AG08396 (cell line): ENCODE results near the gene AHCYL2.
"Not testable (repeated sequence)": the region's sequence is repeated elsewhere in the genome, so short reads cannot be mapped to it uniquely, and the experiment has no call there.

Source experiments
- DNase-seq: peaks from one replicate; pipeline ENCODE4 v3.0.0; 2012; ENCODE audit warnings: low spot score, mixed read lengths

AHCYL2 gene

DNA sequence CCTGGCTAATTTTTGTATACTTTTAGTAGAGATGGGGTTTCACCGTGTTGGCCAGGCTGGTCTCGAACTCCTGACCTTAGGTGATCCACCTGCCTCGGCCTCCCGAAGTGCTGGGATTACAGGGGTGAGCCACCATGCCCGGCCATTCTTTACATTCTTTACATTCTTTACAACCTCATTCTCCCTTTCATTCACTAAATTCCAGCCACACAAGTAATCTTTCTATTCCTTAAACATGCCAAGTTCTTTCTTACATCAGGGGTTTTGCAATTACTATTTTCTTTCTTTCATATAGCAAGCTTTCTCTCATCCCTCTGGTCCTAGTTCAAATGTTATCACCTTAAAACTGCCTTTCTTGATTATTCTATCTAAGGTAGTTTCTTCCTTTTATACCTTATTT is 128.3 kb downstream of the AHCYL2 start:
- DNase-seq = not testable (repeated sequence)

DNA sequence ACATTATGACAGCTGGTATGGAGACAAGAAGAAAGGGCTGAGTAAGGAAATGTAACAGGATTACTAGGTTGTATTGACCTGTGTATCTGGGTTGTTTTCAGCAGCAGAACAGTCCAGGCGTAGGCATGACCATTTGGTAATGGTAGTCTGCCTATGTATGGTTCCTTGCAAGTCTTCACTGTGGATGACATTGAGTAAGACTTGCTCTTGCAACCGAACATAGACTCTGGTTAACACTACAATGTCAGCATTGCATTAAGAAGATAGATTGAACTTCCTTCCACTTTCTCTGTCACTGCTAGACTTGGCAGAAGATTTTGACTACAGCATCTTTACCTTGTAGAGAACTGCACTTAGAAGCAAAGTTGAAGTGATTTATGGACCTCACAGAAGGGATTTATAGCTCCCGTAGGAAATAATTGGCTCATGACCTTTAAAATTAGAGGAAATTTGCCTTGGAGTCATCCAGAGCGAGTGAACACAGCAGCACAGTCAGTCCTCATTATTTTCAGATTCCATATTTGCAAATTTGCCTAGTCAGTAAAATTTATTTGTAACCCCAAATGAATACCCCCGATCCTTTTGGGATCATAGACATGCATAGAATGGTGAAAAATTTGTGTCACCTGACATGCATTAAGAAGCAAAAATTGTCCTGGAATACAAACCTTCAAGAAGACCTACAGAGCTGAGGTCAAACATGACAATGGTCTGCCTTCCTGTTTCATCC is 129.8 kb downstream of the AHCYL2 start:
- no peak for DNase-seq

DNA sequence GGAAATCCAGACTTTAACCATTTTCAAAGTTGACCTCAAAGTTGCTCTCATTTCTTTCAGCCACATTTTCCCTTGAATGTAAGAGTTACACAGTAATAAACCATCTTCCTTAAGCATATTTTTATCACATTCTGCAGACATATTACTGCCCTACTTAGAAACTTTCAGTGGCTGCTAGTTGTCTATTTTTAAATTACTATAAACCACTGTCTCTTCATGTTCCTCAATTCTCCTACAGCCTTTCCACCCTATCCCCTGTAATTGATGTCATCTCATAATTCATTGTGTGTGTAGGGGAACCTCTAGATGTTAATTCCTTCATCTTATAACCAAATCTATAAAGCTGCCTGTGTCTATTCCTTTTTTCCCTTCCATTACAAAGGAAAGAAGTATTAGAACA is 131.3 kb downstream of the AHCYL2 start:
- DNase-seq = no peak

DNA sequence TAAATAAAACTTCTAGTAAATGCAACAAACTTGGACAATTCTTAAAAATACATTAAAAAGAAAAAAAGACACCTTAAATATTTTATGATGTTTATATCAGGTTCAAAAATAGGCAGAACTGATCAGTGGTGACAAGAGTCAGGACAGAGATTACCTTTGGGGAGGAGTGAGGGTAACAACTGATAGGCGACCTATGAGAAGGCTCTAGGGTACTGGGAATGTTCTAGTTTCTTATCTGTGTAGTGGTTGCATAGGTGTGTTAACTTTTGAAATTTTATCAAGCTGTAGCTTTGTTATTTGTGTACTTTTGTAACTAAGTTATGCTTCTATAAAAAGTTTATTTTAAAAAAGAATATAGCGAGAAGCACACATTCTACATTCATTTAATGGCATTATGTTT is 134.3 kb downstream of the AHCYL2 start:
- DNase-seq = no peak

DNA sequence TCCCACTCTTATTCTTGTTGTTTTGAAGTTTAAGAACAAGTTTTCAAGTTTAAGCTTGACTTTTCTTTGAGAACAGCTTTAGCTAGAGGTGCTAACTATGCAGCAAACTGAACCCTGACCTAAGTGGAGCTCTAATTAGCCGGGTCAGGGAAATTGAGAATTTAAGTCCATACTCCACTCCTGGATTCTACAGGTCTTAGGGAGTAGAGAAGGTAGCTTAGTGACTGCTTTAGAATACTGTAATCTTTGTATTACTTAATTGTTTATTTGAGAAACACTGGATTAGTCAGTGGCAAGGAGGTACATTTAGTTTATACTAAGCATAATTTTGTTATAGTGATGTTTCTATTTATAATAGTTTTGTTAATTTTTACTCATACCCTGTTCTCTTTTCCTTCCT is 134.8 kb downstream of the AHCYL2 start:
- no peak for DNase-seq

DNA sequence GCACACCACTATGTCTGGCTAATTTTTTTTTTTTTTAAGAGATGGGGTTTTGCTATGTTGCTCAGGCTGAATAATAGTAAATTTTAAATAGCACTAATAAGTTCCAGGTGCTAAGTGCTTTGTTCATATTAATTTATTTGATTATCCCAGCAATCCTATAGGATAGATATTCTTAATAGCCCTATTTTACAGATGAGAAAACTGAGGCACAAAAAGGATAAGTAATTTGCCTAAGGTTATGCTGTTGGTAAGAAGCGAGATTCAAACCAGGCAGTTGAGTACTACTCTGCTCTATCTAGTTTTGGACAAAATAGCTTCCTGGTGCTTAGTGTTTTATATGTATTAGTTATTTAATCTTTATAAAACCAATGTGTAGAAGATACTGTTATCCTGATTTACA is 136.9 kb downstream of the AHCYL2 start:
- no peak for DNase-seq

DNA sequence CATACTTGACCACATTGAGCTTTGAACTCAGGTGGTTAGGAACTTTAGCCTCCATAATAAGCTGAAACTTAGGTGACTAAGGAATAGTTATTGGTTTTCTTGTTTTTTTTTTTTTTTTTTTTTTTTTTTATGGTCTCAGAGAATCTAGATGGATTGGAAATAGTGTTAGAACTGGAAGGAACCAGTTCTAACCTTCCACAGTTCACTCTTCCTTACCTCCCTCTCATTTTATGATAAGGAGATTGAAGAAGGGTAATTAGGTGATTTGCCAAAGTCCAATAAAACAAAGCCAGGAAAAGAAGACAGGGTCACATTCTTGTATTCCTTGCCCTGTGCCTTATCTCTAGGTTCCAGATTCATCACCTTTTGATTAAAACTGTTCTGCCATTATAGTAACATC is 137.7 kb downstream of the AHCYL2 start:
- no peak for DNase-seq

DNA sequence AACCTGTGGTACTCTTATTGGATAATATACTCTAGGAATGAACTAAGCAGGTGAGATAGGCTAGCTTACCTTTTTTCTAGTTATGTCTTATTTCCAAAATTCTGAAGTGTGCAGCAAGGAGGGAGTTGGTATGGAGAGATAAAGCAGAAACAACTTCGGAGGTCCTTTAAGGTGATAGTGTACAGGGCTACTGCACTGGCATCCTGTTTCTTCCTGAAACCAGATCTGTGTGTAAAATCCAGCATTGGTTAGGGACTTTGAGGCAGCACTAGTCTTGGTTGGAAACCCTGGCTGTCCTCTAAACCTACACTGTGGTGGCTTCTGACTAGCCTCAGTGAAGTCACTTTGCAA is 142.5 kb downstream of the AHCYL2 start:
- no peak for DNase-seq

DNA sequence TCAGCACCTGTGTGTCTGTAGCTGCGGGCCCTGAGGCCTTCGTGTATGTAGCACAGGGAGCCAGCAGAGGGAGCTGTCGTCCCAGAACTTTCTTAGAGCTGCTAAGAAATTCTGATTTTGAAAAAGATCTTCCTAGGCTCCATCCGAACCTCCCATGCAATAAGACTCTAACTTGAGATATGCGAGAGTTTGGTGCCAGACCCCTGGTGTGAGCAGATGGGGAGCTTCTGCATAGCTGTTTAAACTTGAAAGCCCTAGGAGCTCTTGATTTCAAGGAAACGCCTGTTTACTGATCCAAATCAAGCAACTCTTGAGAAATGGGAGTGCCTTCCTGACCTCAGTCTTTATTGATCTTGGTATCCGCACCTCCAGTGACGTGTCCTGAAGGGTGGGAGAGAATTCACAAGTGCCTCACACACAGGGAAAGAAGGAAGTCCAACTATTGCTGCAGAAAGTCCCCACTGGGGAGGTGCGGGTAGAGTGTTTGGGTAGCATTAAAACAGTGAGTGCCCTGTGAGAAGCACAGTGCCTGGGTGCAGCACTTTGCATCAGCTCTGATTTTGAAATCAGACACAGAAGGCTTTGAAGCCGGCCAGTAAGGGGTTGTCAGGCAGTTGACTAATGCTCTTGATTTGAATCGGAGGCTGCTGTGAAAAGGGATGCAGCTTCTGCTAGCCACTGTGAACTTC is 143.0 kb downstream of the AHCYL2 start:
- DNase-seq = peak; percentile 64

DNA sequence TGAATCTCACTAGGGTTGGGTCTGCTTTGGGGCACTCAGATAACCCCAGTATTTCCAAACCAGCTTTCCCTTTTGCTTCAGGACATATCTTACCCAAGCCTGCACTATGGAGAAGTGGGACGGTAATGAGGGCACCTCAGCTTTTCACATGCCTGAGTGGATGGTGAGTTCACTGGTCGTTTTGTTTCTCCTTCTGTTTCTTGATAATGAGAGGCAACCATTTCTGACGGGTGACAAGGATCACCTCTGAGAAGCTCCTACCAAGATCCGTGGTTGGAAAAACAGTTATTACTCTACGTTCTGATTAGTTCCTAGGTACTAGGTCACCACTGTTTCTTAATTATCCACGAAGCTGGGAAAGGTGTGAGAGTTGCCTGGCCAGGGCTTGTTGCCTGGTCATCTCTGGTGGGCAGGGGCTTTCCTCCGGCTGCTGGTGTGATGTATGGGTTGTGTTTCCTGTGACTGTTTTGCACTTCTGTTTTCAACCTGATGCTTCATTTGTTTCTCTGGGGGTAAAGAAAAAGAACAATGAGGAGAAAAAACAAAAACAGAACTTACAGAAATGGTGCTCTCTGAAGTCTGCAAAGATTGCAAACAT is 143.7 kb downstream of the AHCYL2 start:
- DNase-seq = no peak

DNA sequence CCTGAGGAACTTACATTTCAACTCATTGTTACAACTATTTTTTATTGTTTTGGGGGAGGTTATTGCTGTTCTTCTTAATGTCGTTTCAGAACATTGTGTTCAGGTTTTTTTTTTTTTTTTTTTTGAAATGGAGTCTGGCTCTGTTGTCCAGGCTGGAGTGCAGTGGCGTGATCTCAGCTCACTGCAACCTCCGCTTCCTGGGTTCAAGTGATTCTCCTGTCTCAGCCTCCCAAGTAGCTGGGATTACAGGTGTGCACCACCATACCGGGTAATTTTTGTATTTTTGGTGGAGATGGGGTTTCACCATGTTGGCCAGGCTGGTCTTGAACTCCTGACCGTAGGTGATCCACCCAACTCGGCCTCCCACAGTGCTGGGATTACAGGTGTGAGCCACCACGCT is 144.6 kb downstream of the AHCYL2 start:
- DNase-seq = not testable (repeated sequence)

DNA sequence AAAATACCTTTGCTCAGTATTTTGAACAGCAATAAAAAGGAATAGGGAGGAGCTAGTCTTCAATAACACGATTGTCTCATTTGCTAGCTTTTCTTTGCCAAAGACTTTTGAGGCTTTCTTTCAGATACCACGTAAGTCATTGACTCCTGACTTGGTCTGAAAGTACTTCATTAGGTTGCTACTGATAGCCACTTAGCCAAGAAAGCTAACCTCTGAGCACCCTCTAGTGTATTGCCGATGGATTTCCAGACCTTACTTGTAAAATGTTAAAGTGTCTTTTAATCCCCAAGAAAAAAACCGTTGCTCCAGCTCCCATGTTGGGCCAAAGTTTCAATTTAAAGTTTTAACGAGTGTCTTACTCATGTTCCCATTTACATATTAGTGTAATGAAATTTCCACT is 146.0 kb downstream of the AHCYL2 start:
- DNase-seq = no peak

DNA sequence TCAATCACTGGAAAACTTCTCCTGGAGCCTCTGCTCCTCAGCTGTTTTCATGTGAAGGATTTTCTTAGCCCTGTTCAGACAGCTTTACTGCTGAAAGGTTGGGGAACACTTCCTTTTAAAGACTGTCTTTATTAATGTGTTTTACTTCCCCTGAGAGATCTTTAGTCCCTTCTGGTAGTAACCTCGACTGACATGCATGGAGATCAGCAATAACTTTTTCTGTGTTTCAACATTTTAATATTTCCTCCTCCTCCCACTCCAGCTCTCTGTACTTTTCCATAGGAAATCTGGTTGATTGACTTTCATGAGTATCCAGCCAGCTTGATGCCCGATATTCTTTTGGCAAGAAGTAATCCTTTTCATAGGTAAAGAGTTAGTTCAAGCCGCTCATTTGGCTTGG is 146.7 kb downstream of the AHCYL2 start:
- DNase-seq = no peak

DNA sequence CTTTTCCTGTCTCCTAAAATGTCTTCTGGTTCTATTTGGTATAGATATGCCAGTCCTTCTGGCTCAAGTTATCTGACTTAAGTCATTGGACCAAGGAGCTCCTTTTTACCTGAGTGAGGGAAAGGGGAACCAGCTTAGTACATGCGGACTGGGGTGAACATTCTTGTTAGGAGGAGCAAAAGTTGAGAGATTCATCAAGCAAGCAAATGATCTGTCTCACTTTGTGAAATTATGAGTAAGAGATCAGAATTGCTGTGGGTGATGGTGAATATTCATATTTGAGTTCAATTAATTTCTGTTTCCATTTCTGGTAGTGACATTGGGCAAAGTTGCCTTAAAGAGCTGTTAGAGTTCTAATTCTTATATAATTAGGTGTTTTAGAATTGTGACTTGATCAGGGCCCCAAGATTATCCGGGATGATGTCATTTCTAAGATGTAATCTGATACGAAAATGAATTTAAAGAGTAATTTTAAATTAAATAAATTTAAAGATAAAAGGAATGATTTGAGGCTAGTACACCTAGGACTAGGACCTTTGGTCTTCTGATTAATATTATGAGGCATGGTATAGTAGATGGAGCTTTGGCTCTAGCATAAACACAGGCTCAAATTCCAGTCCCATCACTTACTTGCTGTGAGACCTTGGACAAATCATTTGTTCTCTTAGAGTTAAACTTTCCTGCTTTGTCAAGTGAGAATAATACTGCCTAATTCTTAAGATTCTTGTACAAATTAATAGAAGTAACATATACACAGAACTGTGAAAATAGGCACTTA is 149.0 kb downstream of the AHCYL2 start:
- no peak for DNase-seq

DNA sequence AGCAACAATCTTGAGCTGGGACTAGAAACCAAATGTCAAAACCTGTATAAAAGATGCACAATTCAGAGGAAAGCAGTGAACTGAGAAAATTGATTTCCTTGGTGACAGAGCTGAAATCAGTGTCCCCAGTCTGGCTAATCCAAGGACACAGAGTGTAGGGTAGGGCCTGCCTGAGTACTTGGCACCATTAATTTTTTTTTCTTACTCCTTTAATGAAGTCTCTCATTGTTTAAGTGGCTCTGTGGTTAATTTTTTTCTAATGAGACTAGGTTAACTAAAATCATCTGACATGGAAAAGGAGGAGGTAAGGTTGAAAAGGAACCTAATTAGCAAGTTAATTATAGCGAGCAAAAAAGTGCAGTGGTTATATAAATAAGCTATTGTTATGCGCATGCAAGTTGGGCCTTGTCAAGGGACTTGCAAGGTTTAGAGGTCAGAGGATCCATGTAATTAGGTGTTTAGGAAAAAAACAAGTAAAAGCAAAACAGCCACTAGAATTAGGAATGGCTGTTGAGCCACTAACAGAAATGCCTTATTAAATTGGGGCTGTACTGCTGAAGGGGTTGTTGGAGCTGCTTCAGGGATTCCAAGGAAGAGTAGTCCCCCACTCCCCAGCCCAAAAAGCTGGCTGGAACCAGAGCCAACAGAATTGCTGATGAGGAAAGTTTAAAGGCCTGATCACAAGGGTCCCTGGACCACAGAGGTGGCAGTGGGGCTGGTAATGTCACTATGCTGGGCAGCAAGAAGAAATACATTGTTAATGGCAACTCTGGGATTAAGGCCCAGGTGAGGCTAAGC is 150.5 kb downstream of the AHCYL2 start:
- DNase-seq = no peak

DNA sequence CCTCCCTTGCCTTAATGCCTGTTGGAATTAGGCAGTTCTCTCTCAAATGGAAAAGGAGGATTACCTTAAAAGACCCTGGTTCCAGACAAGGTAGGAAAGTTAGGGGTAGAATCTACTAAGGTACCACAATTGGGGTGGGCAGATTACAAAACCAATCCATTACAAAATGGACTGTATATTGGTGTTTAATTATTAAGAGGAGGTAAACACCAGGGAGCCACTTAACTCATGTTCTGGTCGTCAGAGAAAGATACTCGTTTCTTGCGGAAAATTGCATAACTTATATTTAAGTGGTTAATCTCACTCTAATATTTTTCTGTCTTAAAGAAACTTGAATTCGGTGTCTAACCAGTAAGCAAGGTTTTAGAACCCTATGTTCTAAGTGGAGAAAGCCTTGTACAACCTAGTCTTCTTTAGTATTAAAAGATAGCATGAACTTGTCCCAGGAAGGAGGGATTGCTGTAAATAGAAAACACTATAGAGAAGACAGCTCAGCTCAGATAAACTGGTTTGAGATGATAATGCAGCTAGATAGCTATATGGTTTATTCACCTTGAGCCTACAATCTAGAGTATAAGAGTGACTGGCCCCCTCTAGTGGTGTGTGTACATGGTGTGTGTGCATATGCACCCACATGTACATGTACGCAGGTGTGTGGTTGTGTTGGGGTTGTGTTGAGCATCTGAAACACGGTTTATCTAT is 151.4 kb downstream of the AHCYL2 start:
- peak; percentile 20 for DNase-seq

DNA sequence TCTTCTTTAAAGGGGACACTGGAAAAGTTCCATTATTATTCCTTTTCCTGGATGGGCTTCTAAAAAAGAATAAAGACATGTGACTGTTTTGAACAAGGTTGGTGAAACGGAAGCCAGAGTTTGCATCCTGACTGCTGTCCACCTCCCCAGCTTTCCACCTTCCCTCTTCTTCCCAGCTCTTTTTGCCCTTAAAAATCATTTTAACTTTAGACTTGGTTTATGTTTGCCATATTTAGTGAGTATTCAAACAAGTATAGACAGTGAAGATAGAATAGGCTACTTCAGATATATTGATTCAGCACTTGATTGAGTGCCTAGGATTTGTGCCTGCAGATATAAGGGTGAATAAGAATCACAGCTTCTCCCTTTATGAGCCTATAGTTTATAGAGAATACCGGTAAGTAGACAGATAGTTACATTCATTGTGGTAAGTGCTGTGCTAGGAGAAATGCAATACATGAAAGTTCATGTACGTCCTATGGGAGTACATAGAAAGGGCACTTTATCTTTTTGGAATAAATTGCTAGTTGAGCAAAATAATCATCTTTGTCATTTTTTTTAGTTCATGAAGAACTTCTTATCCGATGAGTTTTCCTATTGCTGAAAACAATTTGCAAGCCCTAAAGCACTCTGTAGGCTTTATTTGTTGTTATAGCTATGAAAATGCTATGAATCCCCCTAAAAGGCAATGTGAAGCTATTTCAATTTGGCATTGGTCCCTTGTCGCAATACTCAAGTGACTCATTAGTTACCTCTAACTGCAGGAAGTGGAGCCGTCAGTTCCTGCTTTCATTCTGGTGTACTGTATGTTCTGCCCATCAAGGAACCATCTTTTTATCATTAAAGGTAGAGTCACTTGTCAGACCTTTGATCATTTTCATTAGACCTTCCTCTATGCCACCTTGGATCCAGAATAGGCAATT is 152.2 kb downstream of the AHCYL2 start:
- DNase-seq = no peak

DNA sequence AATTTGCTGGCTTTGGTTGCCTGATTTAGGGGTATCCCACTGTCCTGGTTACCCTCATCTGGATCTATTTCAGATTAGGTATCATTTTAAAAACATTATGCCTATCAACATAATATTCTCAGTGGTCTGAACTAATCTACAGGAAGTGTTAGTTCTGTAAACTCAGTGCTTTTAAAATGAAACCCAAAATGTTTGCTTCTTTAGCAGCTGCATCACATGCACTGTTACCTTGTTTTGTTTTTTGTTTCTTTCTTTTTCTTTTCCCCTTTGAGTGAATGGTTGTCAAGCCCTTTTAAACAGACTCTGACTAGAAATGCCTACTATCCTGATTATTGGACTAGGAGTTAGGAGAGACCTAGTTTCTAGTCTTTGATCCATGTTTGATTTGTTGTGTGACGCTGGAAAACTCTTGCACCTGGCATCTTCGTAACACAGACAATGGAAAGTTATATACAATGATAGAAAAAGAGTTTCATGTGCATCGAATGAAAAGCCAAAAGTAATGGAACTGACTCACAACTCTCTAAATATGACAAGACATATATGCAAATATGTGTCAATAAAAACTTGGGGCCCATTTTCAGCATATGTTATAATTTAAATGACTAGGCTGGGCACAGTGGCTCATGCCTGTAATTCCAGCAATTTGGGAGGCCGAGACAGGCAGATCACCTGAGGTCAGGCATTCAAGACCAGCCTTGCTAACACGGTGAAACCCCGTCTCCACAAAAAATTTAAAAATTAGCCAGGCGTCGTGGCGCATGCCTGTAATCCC is 157.1 kb downstream of the AHCYL2 start:
- DNase-seq = no peak

DNA sequence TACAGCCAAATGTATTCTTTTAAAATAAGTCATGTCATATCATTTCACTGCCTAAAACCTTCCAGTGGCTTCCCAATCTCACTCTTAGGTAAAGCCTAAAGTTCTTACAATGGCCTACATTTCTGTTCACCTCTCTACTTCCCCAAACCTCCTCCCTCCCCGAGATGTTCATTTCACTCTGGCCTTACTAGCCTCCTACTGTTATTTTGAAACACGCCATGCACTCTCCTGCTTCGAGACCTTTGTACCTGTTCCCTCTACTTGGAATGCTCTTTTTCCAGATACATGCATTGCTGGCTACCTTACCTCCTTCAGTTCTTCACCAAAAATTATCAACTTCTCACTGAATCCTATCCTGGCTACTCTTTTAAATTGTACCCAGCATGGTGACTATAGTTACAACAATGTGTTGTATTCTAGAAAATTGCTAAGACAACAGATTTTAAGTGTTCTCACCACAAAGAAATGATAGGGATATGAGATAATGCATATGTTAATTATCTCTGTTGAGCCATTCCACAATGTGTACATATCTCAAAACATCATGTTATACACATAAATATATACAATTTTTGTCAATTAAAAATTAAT is 158.8 kb downstream of the AHCYL2 start:
- no peak for DNase-seq
